GM18511 (cell line): ENCODE measurements around the gene SUSD4.
"Not testable (repeated sequence)": the region's sequence is repeated elsewhere in the genome, so short reads cannot be mapped to it uniquely, and the experiment has no call there.

Experiments used
- ATAC-seq: cut with Tn5 transposase; IDR thresholded peaks from one replicate; pipeline ENCODE4 v1.9.1; 2021; ENCODE audit warnings: mild to moderate bottlenecking, moderate library complexity; ENCODE audit not compliant: unreplicated experiment

The SUSD4 gene

GRCh38 chr1:223363856-223364684 lies at the start of gene SUSD4:
Gene SUSD4, minus strand, starts transcription at chr1:223364176. Its CDS starts 751 bp downstream, at chr1:223363425.
- peak; percentile 71 for ATAC-seq

- ATAC-seq: no peak
Observed at GRCh38 chr1:223413216-223413615, 49.2 kb upstream of the SUSD4 start.

GRCh38 chr1:223411710-223412109 lies 47.7 kb upstream of the SUSD4 start:
- no peak for ATAC-seq

- no peak for ATAC-seq
Observed at GRCh38 chr1:223411309-223411708, 47.3 kb upstream of the SUSD4 start.

GRCh38 chr1:223410036-223410435 lies 46.1 kb upstream of the SUSD4 start:
- no peak for ATAC-seq

- ATAC-seq: no peak
Observed at GRCh38 chr1:223405507-223405906, 41.5 kb upstream of the SUSD4 start.

GRCh38 chr1:223403184-223403815 lies 39.3 kb upstream of the SUSD4 start:
- no peak for ATAC-seq

- no peak for ATAC-seq
Observed at GRCh38 chr1:223402790-223403142, 38.8 kb upstream of the SUSD4 start.

GRCh38 chr1:223401873-223402789 lies 38.2 kb upstream of the SUSD4 start:
- no peak for ATAC-seq

GRCh38 chr1:223399393-223399792 lies 35.4 kb upstream of the SUSD4 start:
- not testable (repeated sequence) for ATAC-seq

- ATAC-seq: no peak
Observed at GRCh38 chr1:223394706-223395105, 30.7 kb upstream of the SUSD4 start.

- ATAC-seq: no peak
Observed at GRCh38 chr1:223394242-223394641, 30.3 kb upstream of the SUSD4 start.

- ATAC-seq: no peak
Observed at GRCh38 chr1:223393275-223394214, 29.6 kb upstream of the SUSD4 start, which contains the start of gene CCDC185. Gene CCDC185, plus strand, starts transcription at chr1:223393415. Its CDS starts 61 bp downstream, at chr1:223393476.

- no peak for ATAC-seq
Observed at GRCh38 chr1:223390618-223391017, 26.6 kb upstream of the SUSD4 start.

- ATAC-seq: no peak
Observed at GRCh38 chr1:223386013-223386412, 22.0 kb upstream of the SUSD4 start.

GRCh38 chr1:223378754-223379153 lies 14.8 kb upstream of the SUSD4 start:
- ATAC-seq: no peak

GRCh38 chr1:223374064-223374610 lies 10.2 kb upstream of the SUSD4 start:
- ATAC-seq: no peak

- peak; percentile 24 for ATAC-seq
Observed at GRCh38 chr1:223364685-223365382, 858 bp upstream of the SUSD4 start.
